Gastroesophageal sphincter (tissue), 3 donors: ENCODE data around the gene HRH1.

ENCODE experiments used
- EP300 ChIP-seq: sonication (generic); formaldehyde crosslinking; IDR thresholded peaks from one replicate; pipeline ENCODE4 v1.6.1; 2017; ENCODE audit warnings: antibody characterized with exemption, mild to moderate bottlenecking
- POLR2A ChIP-seq, 2 donors: fragments of 450-650 bp; IDR thresholded peaks; one replicate each; pipeline ENCODE4 v1.6.1; 2017; ENCODE audit warnings: antibody characterized with exemption in 2 of 2, mild to moderate bottlenecking in 2 of 2, moderate library complexity in 1 of 2
- POLR2AphosphoS5 ChIP-seq: sonication (generic); formaldehyde crosslinking; IDR thresholded peaks from one replicate; pipeline ENCODE4 v1.6.1; 2017; ENCODE audit warnings: antibody characterized with exemption
- TF ChIP-seq, protein P1 (sequence below), 4 experiments: fragments of 200-600 bp in 2 of 4; fragments of 450-650 bp in 2 of 4; sonication (generic) in 1 of 4; IDR thresholded peaks; one replicate each; pipeline ENCODE4 v1.5.1; 2017 to 2019; ENCODE audit warnings: antibody characterized with exemption in 4 of 4, mild to moderate bottlenecking in 2 of 4, moderate library complexity in 2 of 4

DNA sequence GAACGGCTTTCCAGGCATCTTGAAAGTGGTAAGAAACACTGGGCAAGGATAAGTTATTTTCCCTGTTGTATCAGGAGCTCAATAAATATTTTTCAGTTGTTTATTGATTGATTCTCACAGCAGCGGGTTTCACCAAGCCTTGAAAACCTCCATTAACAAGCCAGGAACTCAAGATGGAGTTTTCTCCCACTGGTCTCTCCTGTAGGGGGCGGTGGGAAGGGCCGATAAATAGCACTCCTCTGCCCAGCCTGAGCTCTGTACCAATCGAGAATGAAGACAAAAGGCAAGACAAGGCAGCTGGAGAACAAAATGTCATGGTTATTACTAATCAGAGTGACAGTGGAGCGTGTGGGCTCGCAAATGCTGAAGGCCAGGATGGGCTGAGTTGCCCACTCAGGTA, 7.4 kb downstream of the HRH1 start:
- no peak for TF ChIP-seq POLR2AphosphoS5
- TF ChIP-seq, protein P1, sequence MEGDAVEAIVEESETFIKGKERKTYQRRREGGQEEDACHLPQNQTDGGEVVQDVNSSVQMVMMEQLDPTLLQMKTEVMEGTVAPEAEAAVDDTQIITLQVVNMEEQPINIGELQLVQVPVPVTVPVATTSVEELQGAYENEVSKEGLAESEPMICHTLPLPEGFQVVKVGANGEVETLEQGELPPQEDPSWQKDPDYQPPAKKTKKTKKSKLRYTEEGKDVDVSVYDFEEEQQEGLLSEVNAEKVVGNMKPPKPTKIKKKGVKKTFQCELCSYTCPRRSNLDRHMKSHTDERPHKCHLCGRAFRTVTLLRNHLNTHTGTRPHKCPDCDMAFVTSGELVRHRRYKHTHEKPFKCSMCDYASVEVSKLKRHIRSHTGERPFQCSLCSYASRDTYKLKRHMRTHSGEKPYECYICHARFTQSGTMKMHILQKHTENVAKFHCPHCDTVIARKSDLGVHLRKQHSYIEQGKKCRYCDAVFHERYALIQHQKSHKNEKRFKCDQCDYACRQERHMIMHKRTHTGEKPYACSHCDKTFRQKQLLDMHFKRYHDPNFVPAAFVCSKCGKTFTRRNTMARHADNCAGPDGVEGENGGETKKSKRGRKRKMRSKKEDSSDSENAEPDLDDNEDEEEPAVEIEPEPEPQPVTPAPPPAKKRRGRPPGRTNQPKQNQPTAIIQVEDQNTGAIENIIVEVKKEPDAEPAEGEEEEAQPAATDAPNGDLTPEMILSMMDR (IDR thresholded peaks at IDR 0.05) = no peak
- no peak for TF ChIP-seq EP300
- no peak for TF ChIP-seq POLR2A (IDR thresholded peaks at IDR 0.05)
